Stomach (tissue), 9 donors: Measurements from ENCODE around the gene MAST2. TPM values are rescaled to one million over a fixed set of nuclear protein-coding genes. Genes with fewer than 3 reads are reported as not detected.

ENCODE experiments used
- DNase-seq, 2 donors: peaks; one replicate each; pipeline versions ENCODE4 v3.0.0 to v3.0.0-alpha.2; 2013 to 2019
- H3K27ac ChIP-seq, 5 donors: fragments of 200-600 bp in 4 of 5; sonication (generic) in 4 of 5; one replicate each; pipeline ENCODE4 v1.5.1; 2013 to 2019; ENCODE audit warnings: mild to moderate bottlenecking in 1 of 5, moderate library complexity in 1 of 5
- H3K27me3 ChIP-seq, 3 donors: fragments of 200-600 bp; sonication (generic); one replicate each; pipeline ENCODE4 v1.5.1; 2017 to 2019; ENCODE audit warnings: mixed run types in 1 of 3
- H3K36me3 ChIP-seq, 4 donors: fragments of 200-600 bp; sonication (generic); 1 replicate in 3 of 4; 2 replicates in 1 of 4; pipeline ENCODE4 v1.5.1; 2016 to 2019
- H3K4me1 ChIP-seq, 4 donors: fragments of 200-600 bp; sonication (generic); one replicate each; pipeline ENCODE4 v1.5.1; 2016 to 2019
- H3K4me3 ChIP-seq, 4 donors: fragments of 200-600 bp; sonication (generic) in 3 of 4; one replicate each; pipeline ENCODE4 v1.5.1; 2016 to 2019; ENCODE audit warnings: mild to moderate bottlenecking in 1 of 4
- H3K9me3 ChIP-seq, 4 donors: fragments of 200-600 bp; sonication (generic); one replicate each; pipeline ENCODE4 v1.5.1; 2016 to 2019
- EP300 ChIP-seq: sonication (generic); formaldehyde crosslinking; IDR thresholded peaks from one replicate; pipeline ENCODE4 v1.6.1; 2017; ENCODE audit warnings: antibody characterized with exemption
- POLR2A ChIP-seq, 4 donors: fragments of 450-650 bp; IDR thresholded peaks; one replicate each; pipeline ENCODE4 v1.6.1; 2016; ENCODE audit warnings: antibody characterized with exemption in 4 of 4, control low read depth in 2 of 4, mild to moderate bottlenecking in 1 of 4, moderate library complexity in 1 of 4
- POLR2AphosphoS5 ChIP-seq, 3 donors: sonication (generic); formaldehyde crosslinking; IDR thresholded peaks; one replicate each; pipeline ENCODE4 v1.6.1; 2016; ENCODE audit warnings: antibody characterized with exemption in 3 of 3
- WGBS, 5 donors: extraction: QIAGEN DNeasy Blood & Tissue Kit in 3 of 5; methylation state at CpG; one replicate each; pipeline versions ENCODE4 v1.1.5 to v1.1.7; 2013 to 2018; 5-methylcytosine and 5-hydroxymethylcytosine counted together
- intact Hi-C: fragments of 100-400 bp; cut with DNase I; formaldehyde crosslinking; loops from one replicate; pipeline ENCODE4 v1.15.1; 2023; ENCODE audit warnings: low total_unique reads
- polyA plus RNA-seq, 3 donors: library from polyadenylated mRNA; stranded (reverse); fragments of 200-250 nt; gene quantifications; one replicate each; pipeline ENCODE4 v1.2.3, GENCODE V29; 2013
- total RNA-seq, 5 donors: library from RNA; depleted of rRNA; stranded (reverse); fragments of >200 nt; gene quantifications; one replicate each; pipeline versions ENCODE4 v1.1.0 to v1.2.3, GENCODE V29; 2014 to 2016
- TF ChIP-seq, protein P1 (sequence below), 7 experiments: fragments of 450-650 bp in 4 of 7; fragments of 200-600 bp in 3 of 7; sonication (generic) in 3 of 7; IDR thresholded peaks; one replicate each; pipeline ENCODE4 v1.5.1; 2016 to 2019; ENCODE audit warnings: antibody characterized with exemption in 7 of 7, control low read depth in 2 of 7, mild to moderate bottlenecking in 1 of 7
- donor health status: healthy with polysubstance abuse.
- donor health status: Bipolar disorder and iron deficiency.
- donor health status: healthy.

MAST2 gene
- total and polyA plus RNA-seq, 8 donors = 5.3 to 131 (median 34.8) TPM

GRCh38 chr1:45767035-45767434, 36.4 kb upstream of the MAST2 start:
- intact Hi-C loops = no loop called here
- no peaks in the 10 kb centered on the region for H3K9me3 ChIP-seq
- TF ChIP-seq EP300 (no peak), POLR2AphosphoS5 (IDR thresholded peaks at IDR 0.05) (no peak), POLR2A (IDR thresholded peaks at IDR 0.05) (no peak)
- TF ChIP-seq, protein P1, sequence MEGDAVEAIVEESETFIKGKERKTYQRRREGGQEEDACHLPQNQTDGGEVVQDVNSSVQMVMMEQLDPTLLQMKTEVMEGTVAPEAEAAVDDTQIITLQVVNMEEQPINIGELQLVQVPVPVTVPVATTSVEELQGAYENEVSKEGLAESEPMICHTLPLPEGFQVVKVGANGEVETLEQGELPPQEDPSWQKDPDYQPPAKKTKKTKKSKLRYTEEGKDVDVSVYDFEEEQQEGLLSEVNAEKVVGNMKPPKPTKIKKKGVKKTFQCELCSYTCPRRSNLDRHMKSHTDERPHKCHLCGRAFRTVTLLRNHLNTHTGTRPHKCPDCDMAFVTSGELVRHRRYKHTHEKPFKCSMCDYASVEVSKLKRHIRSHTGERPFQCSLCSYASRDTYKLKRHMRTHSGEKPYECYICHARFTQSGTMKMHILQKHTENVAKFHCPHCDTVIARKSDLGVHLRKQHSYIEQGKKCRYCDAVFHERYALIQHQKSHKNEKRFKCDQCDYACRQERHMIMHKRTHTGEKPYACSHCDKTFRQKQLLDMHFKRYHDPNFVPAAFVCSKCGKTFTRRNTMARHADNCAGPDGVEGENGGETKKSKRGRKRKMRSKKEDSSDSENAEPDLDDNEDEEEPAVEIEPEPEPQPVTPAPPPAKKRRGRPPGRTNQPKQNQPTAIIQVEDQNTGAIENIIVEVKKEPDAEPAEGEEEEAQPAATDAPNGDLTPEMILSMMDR (IDR thresholded peaks at IDR 0.05) = no peak
- peak in 1 of 2 donors; percentile 12 for DNase-seq
- WGBS, 5 donors = 61 to 88% (median 75%) methylated on average over 6 of the region's 6 CpGs
- H3K4me1 ChIP-seq = no peaks in the 10 kb centered on the region
- no peaks in the 10 kb centered on the region for H3K27me3 ChIP-seq
- H3K27ac ChIP-seq = no peak overlapping the region
- H3K4me3 ChIP-seq = no peak overlapping the region
- no peaks in the 10 kb centered on the region for H3K36me3 ChIP-seq

GRCh38 chr1:45769261-45769932, 34.0 kb upstream of the MAST2 start:
- Histone ChIP-seq H3K27ac (no peak overlapping the region), H3K4me1 (no peaks in the 10 kb centered on the region), H3K36me3 (no peaks in the 10 kb centered on the region), H3K9me3 (no peaks in the 10 kb centered on the region), H3K4me3 (no peak overlapping the region), H3K27me3 (no peaks in the 10 kb centered on the region)
- TF ChIP-seq EP300 (no peak), POLR2AphosphoS5 (IDR thresholded peaks at IDR 0.05) (no peak), POLR2A (IDR thresholded peaks at IDR 0.05) (no peak)
- TF ChIP-seq, protein P1 (IDR thresholded peaks at IDR 0.05) = no peak
- intact Hi-C loops = no loop called here
- DNase-seq = peak in 1 of 2 donors; percentile 12
- 41 to 53% (median 47%) methylated on average over 3 to 4 of the region's 4 CpGs for WGBS, 5 donors

DNA sequence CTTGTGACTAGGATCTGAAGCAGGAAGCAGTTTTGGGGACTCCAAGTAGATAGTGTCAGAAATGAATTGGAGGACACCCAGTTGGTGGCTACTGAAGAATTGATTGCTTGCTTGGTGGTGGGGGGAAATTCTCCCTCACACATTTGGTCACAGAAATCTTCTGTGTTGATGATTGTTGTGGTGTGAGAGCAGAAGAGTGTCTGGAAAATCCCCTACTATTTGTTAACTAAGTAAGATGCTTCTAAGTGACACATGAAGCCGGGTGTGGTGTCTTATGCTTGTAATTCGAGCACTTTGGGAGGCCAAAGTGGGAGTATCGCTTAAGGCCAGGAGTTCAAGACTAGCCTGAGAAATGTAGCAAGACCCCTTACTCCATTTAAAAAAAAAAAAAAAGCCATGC, 30.4 kb upstream of the MAST2 start:
- H3K9me3 ChIP-seq = no peaks in the 10 kb centered on the region
- H3K4me1 ChIP-seq = no peaks in the 10 kb centered on the region
- H3K36me3 ChIP-seq = no peaks in the 10 kb centered on the region
- no peaks in the 10 kb centered on the region for H3K27me3 ChIP-seq
- no peak for TF ChIP-seq POLR2AphosphoS5 (IDR thresholded peaks at IDR 0.05)
- no peak for TF ChIP-seq POLR2A (IDR thresholded peaks at IDR 0.05)
- TF ChIP-seq, protein P1 (IDR thresholded peaks at IDR 0.05) = no peak
- no peak for TF ChIP-seq EP300
- intact Hi-C loops = no loop called here
- no peak overlapping the region for H3K27ac ChIP-seq
- WGBS, 5 donors = 78 to 87% (median 82%) methylated on average over 3 of the region's 3 CpGs
- H3K4me3 ChIP-seq = no peak overlapping the region
- no peak for DNase-seq

DNA sequence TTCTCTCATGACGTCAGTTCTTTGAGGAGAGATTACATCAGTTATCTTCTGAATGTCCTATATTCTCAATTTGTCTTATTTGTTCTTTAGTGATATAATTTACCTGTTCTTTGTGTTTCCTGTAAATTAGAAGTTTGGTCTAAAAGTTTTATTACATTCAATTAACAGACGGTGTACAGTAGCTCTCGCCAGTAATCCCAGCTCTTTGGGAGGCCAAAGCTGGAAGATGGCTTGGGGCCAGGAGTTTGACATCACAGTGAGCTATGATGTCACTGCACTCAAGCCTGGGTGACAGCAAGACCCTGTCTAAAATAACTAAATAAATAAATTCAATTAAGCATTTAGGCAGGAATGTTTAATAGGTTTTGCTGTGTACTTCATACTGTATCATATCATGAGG, 27.6 kb upstream of the MAST2 start:
- WGBS, 5 donors = 72 to 84% (median 78%) methylated on average over 3 of the region's 3 CpGs
- Histone ChIP-seq H3K36me3 (no peaks in the 10 kb centered on the region), H3K9me3 (no peaks in the 10 kb centered on the region), H3K27ac (no peak overlapping the region), H3K4me3 (no peak overlapping the region), H3K4me1 (no peaks in the 10 kb centered on the region), H3K27me3 (no peaks in the 10 kb centered on the region)
- intact Hi-C loops = no loop called here
- DNase-seq = no peak
- TF ChIP-seq POLR2AphosphoS5 (IDR thresholded peaks at IDR 0.05) (no peak), EP300 (no peak), POLR2A (IDR thresholded peaks at IDR 0.05) (no peak)
- TF ChIP-seq, protein P1 (IDR thresholded peaks at IDR 0.05) = no peak
